H1 (cell line): Measurements from ENCODE around the gene ZMIZ1. TPM values are rescaled to one million over a fixed set of nuclear protein-coding genes. Genes with fewer than 3 reads are reported as not detected.

Experiments used
- CTCF ChIA-PET: fragments of 300-600 bp; sonication (Branson Sonifier 250); formaldehyde crosslinking; loops from one replicate; lab custom pipeline; 2021; ENCODE audit not compliant: partially characterized antibody; lab: Charles Lee
- POLR2A ChIA-PET: fragments of 300-600 bp; sonication (Branson Sonifier 250); formaldehyde crosslinking; loops from one replicate; lab custom pipeline; 2021; ENCODE audit warnings: inconsistent platforms; ENCODE audit not compliant: partially characterized antibody; lab: Charles Lee
- DNase-seq, 2 experiments: peaks; one replicate each; pipeline versions ENCODE4 v3.0.0 to v3.0.0-alpha.2; 2010 to 2022; ENCODE audit warnings: low spot score in 2 of 2, low read depth in 1 of 2, mixed read lengths in 1 of 2
- FAIRE-seq: peaks from 2 replicates; lab custom pipeline; 2011; peaks lifted over from hg19 to GRCh38; lab: Jason Lieb, UNC
- H2AFZ ChIP-seq: 2 replicates; pipeline ENCODE4 v1.8.1; 2012; ENCODE audit warnings: low read length, inconsistent platforms
- H2AK5ac ChIP-seq: 2 replicates; pipeline ENCODE4 v1.6.1; 2013; ENCODE audit warnings: low read depth, low read length
- H2BK120ac ChIP-seq: replicated peaks from 2 replicates; pipeline ENCODE3; 2013; ENCODE audit warnings: low read depth, low read length, inconsistent platforms
- H2BK12ac ChIP-seq: 2 replicates; pipeline ENCODE4 v1.6.1; 2013; ENCODE audit warnings: low read depth, low read length
- H2BK15ac ChIP-seq: 2 replicates; pipeline ENCODE4 v1.6.1; 2013; ENCODE audit warnings: low read length
- H2BK20ac ChIP-seq: 2 replicates; pipeline ENCODE4 v1.6.1; 2013; ENCODE audit warnings: low read length
- H2BK5ac ChIP-seq: 2 replicates; pipeline ENCODE4 v1.6.1; 2013; ENCODE audit warnings: low read depth, low read length
- H3K14ac ChIP-seq: 2 replicates; pipeline ENCODE4 v1.6.1; 2013; ENCODE audit warnings: inconsistent platforms; ENCODE audit not compliant: insufficient read length
- H3K18ac ChIP-seq: 2 replicates; pipeline ENCODE4 v1.6.1; 2013; ENCODE audit warnings: low read length; ENCODE audit errors: extremely low read depth
- H3K23ac ChIP-seq: 2 replicates; pipeline ENCODE4 v1.6.1; 2013; ENCODE audit warnings: inconsistent platforms; ENCODE audit not compliant: insufficient read length
- H3K23me2 ChIP-seq: 2 replicates; pipeline ENCODE4 v1.6.1; 2013; ENCODE audit warnings: low read depth, low read length
- H3K27ac ChIP-seq: 2 replicates; pipeline ENCODE4 v1.6.1; 2011; ENCODE audit warnings: low read depth, low read length, inconsistent platforms
- H3K27me3 ChIP-seq, 4 experiments: replicated peaks in 1 of 4; 1 replicate in 1 of 4; 2 replicates in 3 of 4; pipeline versions ENCODE4 v1.6.1 to v1.8.1; 2011 to 2013; ENCODE audit warnings: low read length in 3 of 4, mild to moderate bottlenecking in 3 of 4, inconsistent platforms in 2 of 4, mixed read lengths in 2 of 4, moderate library complexity in 1 of 4; ENCODE audit not compliant: control insufficient read depth in 3 of 4, insufficient read depth in 3 of 4; ENCODE audit errors: extremely low read depth in 1 of 4
- H3K36me3 ChIP-seq, 4 experiments: 2 replicates each; pipeline versions ENCODE4 v1.6.1 to v1.8.1; 2011 to 2013; ENCODE audit warnings: mild to moderate bottlenecking in 4 of 4, low read length in 3 of 4, moderate library complexity in 2 of 4, control low read depth in 1 of 4, inconsistent platforms in 1 of 4; ENCODE audit not compliant: insufficient read depth in 4 of 4, control insufficient read depth in 2 of 4
- H3K4ac ChIP-seq: replicated peaks from 2 replicates; pipeline ENCODE3; 2013; ENCODE audit warnings: low read length, low read depth, mixed read lengths, inconsistent platforms; ENCODE audit not compliant: insufficient read length
- H3K4me1 ChIP-seq, 4 experiments: replicated peaks in 1 of 4; 1 replicate in 1 of 4; 2 replicates in 3 of 4; pipeline versions ENCODE4 v1.6.1 to v1.8.1; 2011 to 2013; ENCODE audit warnings: low read length in 3 of 4, inconsistent platforms in 2 of 4, mixed read lengths in 1 of 4; ENCODE audit not compliant: insufficient read depth in 4 of 4, control insufficient read depth in 3 of 4
- H3K4me2 ChIP-seq, 2 experiments: 2 replicates each; pipeline versions ENCODE4 v1.6.1 to v1.8.1; 2011 to 2013; ENCODE audit warnings: low read depth in 2 of 2, low read length in 2 of 2, control low read depth in 1 of 2, inconsistent platforms in 1 of 2, mild to moderate bottlenecking in 1 of 2; ENCODE audit not compliant: insufficient read depth in 1 of 2
- H3K4me3 ChIP-seq, 4 experiments: fragments of 200-600, 300-600 bp in 1 of 4; sonication (generic), shearing (Covaris generic), sonication (Bioruptor Twin) in 1 of 4; 2 replicates each; pipeline versions ENCODE4 v1.5.1 to v1.8.1; 2011 to 2016; ENCODE audit warnings: low read length in 4 of 4, low read depth in 3 of 4, control low read depth in 2 of 4, inconsistent platforms in 2 of 4, mild to moderate bottlenecking in 2 of 4, mixed read lengths in 1 of 4, moderate library complexity in 1 of 4; ENCODE audit not compliant: insufficient read depth in 2 of 4; ENCODE audit errors: extremely low read depth in 1 of 4
- H3K56ac ChIP-seq: replicated peaks from 2 replicates; pipeline ENCODE3; 2013; ENCODE audit warnings: low read depth, mild to moderate bottlenecking, mixed read lengths, low read length, inconsistent platforms; ENCODE audit not compliant: insufficient read length
- H3K79me1 ChIP-seq: 2 replicates; pipeline ENCODE4 v1.6.1; 2013; ENCODE audit warnings: low read depth, low read length, control low read depth
- H3K79me2 ChIP-seq, 2 experiments: 2 replicates each; pipeline versions ENCODE4 v1.6.1 to v1.8.1; 2012 to 2013; ENCODE audit warnings: low read length in 2 of 2, mild to moderate bottlenecking in 2 of 2, inconsistent platforms in 1 of 2; ENCODE audit not compliant: insufficient read depth in 2 of 2, control insufficient read depth in 1 of 2
- H3K9ac ChIP-seq, 4 experiments: replicated peaks in 1 of 4; 1 replicate in 1 of 4; 2 replicates in 3 of 4; pipeline versions ENCODE4 v1.6.1 to v1.8.1; 2011 to 2013; ENCODE audit warnings: low read depth in 3 of 4, low read length in 3 of 4, control low read depth in 2 of 4, mild to moderate bottlenecking in 2 of 4, moderate library complexity in 2 of 4, inconsistent platforms in 1 of 4; ENCODE audit errors: extremely low read depth in 1 of 4
- H3K9me3 ChIP-seq, 2 experiments: 2 replicates each; pipeline versions ENCODE4 v1.6.1 to v1.8.1; 2012 to 2013; ENCODE audit warnings: mild to moderate bottlenecking in 2 of 2, moderate library complexity in 2 of 2, control low read depth in 1 of 2, inconsistent platforms in 1 of 2, low read depth in 1 of 2, low read length in 1 of 2, mixed read lengths in 1 of 2; ENCODE audit not compliant: insufficient read depth in 2 of 2
- H4K20me1 ChIP-seq, 2 experiments: replicated peaks in 1 of 2; 2 replicates each; pipeline versions ENCODE3 to v1.8.1; 2011 to 2013; ENCODE audit warnings: inconsistent platforms in 2 of 2, low read length in 2 of 2, mild to moderate bottlenecking in 1 of 2; ENCODE audit not compliant: insufficient read depth in 2 of 2, control insufficient read depth in 1 of 2
- H4K5ac ChIP-seq: 2 replicates; pipeline ENCODE4 v1.6.1; 2013; ENCODE audit warnings: low read length, low read depth, mixed read lengths, inconsistent platforms; ENCODE audit not compliant: insufficient read length
- H4K8ac ChIP-seq: 2 replicates; pipeline ENCODE4 v1.8.0; 2013; ENCODE audit warnings: mild to moderate bottlenecking, moderate library complexity, low read length, inconsistent platforms; ENCODE audit not compliant: insufficient read depth; ENCODE audit errors: extremely low read depth
- H4K91ac ChIP-seq: replicated peaks from 2 replicates; pipeline ENCODE3; 2013; ENCODE audit warnings: low read length, mixed read lengths, inconsistent platforms; ENCODE audit not compliant: insufficient read length
- BCL11A ChIP-seq, 2 experiments: IDR thresholded peaks; one replicate each; pipeline ENCODE4 v1.6.1; 2011; ENCODE audit warnings: low read depth in 2 of 2, low read length in 2 of 2, mild to moderate bottlenecking in 2 of 2
- CREB1 ChIP-seq: IDR thresholded peaks from 2 replicates; pipeline ENCODE4 v1.6.1; 2012; ENCODE audit warnings: inconsistent platforms
- E2F6 ChIP-seq: IDR thresholded peaks from 2 replicates; pipeline ENCODE4 v1.6.1; 2012; ENCODE audit warnings: inconsistent platforms
- EZH2 ChIP-seq: fragments of 200-600 bp; sonication (generic); IDR thresholded peaks from 2 replicates; pipeline ENCODE4 v1.7.1; 2012; ENCODE audit warnings: low read depth, mild to moderate bottlenecking, moderate library complexity, low read length, inconsistent platforms; ENCODE audit not compliant: severe bottlenecking
- JUND ChIP-seq: IDR thresholded peaks from 2 replicates; pipeline ENCODE4 v1.6.1; 2011; ENCODE audit warnings: mild to moderate bottlenecking, improper control_type of control experiment, low read length
- KDM1A ChIP-seq: fragments of 200-600, 300-600 bp; sonication (generic); IDR thresholded peaks from 2 replicates; pipeline ENCODE4 v1.7.1; 2016; ENCODE audit warnings: mild to moderate bottlenecking, low read length, borderline replicate concordance
- MAFK ChIP-seq: IDR thresholded peaks from 2 replicates; pipeline ENCODE4 v1.6.1; 2012; ENCODE audit warnings: low read depth, mild to moderate bottlenecking, improper control_type of control experiment, low read length
- RNF2 ChIP-seq: fragments of 200-900, 300-1000 bp; sonication (generic); IDR thresholded peaks from 2 replicates; pipeline ENCODE4 v1.7.1; 2016; ENCODE audit warnings: borderline replicate concordance, low read depth, mild to moderate bottlenecking, antibody characterized with exemption, low read length; ENCODE audit not compliant: poor library complexity, severe bottlenecking; ENCODE audit errors: missing control alignments
- SIRT6 ChIP-seq: IDR thresholded peaks from one replicate; pipeline ENCODE4 v1.7.1; 2012; ENCODE audit warnings: low read length, inconsistent platforms
- SIX5 ChIP-seq: IDR thresholded peaks from 2 replicates; pipeline ENCODE4 v1.6.1; 2011; ENCODE audit warnings: mild to moderate bottlenecking, low read depth, low read length
- TAF1 ChIP-seq: IDR thresholded peaks from 2 replicates; pipeline ENCODE4 v1.6.1; 2011; ENCODE audit warnings: mild to moderate bottlenecking, low read depth, low read length
- WGBS, 2 experiments: shearing (Covaris generic) in 1 of 2; methylation state at CpG; one replicate each; pipeline versions ENCODE4 v1.1.6 to v1.1.7; 2013 to 2015; ENCODE audit warnings: low lambda C conversion rate in 2 of 2, mixed read lengths in 2 of 2, inconsistent platforms in 1 of 2, low coverage in 1 of 2, missing lambda C conversion rate in 1 of 2; ENCODE audit not compliant: insufficient replicate concordance in 2 of 2, insufficient coverage in 1 of 2, insufficient read length in 1 of 2; ENCODE audit errors: extremely low coverage in 1 of 2, missing lambda C conversion rate in 1 of 2; 5-methylcytosine and 5-hydroxymethylcytosine counted together
- polyA plus RNA-seq, 7 experiments: library from polyadenylated mRNA; depleted of rRNA in 3 of 7; stranded (reverse) in 5 of 7; unstranded in 2 of 7; fragments of >200 nt in 5 of 7; fragments of 200-250 nt in 2 of 7; gene quantifications; 1 replicate in 5 of 7; 2 replicates in 1 of 7; 4 replicates in 1 of 7; pipeline versions ENCODE4 v1.2.1 to v1.2.3, GENCODE V29; 2011 to 2013; ENCODE audit warnings: missing spikeins in 2 of 7, mixed read lengths in 2 of 7
- total RNA-seq: library from RNA; stranded (reverse); fragmentation: NEBNext Ultra II Directional; extraction: Animal tissue kit (Norgen Biotek cat#: 25700); gene quantifications from 2 replicates; pipeline ENCODE4 v1.2.1, GENCODE V29; 2021

ZMIZ1 gene
- total and polyA plus RNA-seq, 2 of the 8 experiments (the other 6 are each of a cell fraction or from before 2014, with no cell fraction given) = 8.1 to 28.0 TPM

GRCh38 chr10:79335470-79336235, 266.9 kb downstream of the ZMIZ1 start:
- Histone ChIP-seq H3K27ac (no peak overlapping the region), H2BK15ac (no peak overlapping the region), H2BK12ac (no peak overlapping the region), H3K79me1 (no peaks in the 10 kb centered on the region), H4K91ac (no peak overlapping the region), H3K9ac (no peak overlapping the region), H4K8ac (no peak overlapping the region), H2BK5ac (no peak overlapping the region), H2AFZ (no peak overlapping the region), H3K27me3 (no peaks in the 10 kb centered on the region), H4K5ac (no peak overlapping the region), H3K4me1 (peaks cover 0 to 11% (median 0%) of the 10 kb centered on the region in 4 experiments; a peak in 3 of 7 replicates), H2AK5ac (0 out of 2 replicates have a peak overlapping the region, but pooled peaks have one; percentile 60), H4K20me1 (no peaks in the 10 kb centered on the region), H3K36me3 (no peaks in the 10 kb centered on the region), H3K4ac (peak overlapping the region; percentile 29), H3K9me3 (peaks cover 2 to 4% of the 10 kb centered on the region in 2 experiments; a peak in 2 of 4 replicates), H3K4me2 (no peak overlapping the region), H3K23ac (no peak overlapping the region), H3K14ac (no peak overlapping the region), H3K18ac (no peak overlapping the region), H3K79me2 (no peaks in the 10 kb centered on the region), H2BK20ac (no peak overlapping the region), H3K56ac (no peak overlapping the region), H2BK120ac (no peak overlapping the region), H3K4me3 (no peak overlapping the region), H3K23me2 (no peaks in the 10 kb centered on the region)
- no peak for FAIRE-seq
- POLR2A ChIA-PET = interaction anchor here (0.6 to 1.5 kb wide), 2 partner anchors 10 to 13 kb away, joined by 3 to 4 read pairs; no protein-coding TSS in a partner anchor
- 83% methylated on average over 13 of the region's 13 CpGs; no CpG with 5 or more reads in 1 of the 2 experiments for WGBS, 2 experiments
- CTCF ChIA-PET = interaction anchor here (2.9 to 4.5 kb wide), 3 partner anchors 9 to 18 kb away, joined by 9 to 29 read pairs (median 13); no protein-coding TSS in a partner anchor
- DNase-seq = no peak
- TF ChIP-seq SIRT6 (no peak), JUND (no peak), E2F6 (no peak), KDM1A (no peak), CREB1 (no peak), SIX5 (no peak), RNF2 (no peak), MAFK (no peak), EZH2 (no peak), BCL11A (IDR thresholded peaks at IDR 0.05; ENCODE audit: low read depth in 2 of 2, low read length in 2 of 2) (no peak), TAF1 (no peak)
